Stimulated activated CD4-positive, alpha-beta T cell treated with anti-CD3 and anti-CD28 coated beads, Interleukin-1b, Interleukin-23, amount 100 ng/mL, for 1 hour (primary cell): ENCODE measurements around the gene PPP6R2.

Experiments
- DNase-seq, 2 donors: peaks; one replicate each; pipeline ENCODE4 v3.0.0-alpha.2; 2020; ENCODE audit warnings: low read depth in 2 of 2

PPP6R2 gene

DNA sequence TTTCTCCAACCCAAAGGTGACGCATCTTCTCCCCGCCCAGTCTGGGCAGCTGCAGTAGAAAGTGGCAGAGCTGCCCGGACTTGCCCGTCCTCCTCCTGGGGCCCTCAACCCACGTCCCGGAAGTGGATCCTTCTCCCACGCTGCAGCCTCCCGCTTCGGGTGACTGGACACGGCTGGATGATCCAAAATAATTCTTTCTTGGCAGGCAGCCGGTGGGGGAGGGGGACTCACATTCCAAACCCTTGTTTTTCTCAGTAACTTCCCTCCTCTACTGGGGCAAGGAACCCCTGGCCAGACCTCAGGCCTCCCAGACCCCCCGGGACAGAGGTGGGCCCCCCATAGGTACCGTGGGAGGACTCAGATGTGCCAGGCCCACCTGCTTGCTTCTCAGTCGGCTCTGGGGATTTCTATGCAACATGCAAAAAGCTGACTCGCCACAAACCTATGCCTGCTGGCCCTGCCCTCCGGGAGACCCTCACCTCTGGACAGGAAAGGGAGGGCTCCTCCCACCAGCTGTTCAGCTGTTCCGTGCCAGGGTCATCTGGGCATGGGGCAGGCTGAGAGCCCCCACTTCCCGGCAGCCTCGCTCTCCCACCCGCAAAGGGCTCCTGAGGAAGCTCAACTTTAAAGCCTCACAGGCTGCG, 37.1 kb upstream of the PPP6R2 start:
- DNase-seq = no peak

DNA sequence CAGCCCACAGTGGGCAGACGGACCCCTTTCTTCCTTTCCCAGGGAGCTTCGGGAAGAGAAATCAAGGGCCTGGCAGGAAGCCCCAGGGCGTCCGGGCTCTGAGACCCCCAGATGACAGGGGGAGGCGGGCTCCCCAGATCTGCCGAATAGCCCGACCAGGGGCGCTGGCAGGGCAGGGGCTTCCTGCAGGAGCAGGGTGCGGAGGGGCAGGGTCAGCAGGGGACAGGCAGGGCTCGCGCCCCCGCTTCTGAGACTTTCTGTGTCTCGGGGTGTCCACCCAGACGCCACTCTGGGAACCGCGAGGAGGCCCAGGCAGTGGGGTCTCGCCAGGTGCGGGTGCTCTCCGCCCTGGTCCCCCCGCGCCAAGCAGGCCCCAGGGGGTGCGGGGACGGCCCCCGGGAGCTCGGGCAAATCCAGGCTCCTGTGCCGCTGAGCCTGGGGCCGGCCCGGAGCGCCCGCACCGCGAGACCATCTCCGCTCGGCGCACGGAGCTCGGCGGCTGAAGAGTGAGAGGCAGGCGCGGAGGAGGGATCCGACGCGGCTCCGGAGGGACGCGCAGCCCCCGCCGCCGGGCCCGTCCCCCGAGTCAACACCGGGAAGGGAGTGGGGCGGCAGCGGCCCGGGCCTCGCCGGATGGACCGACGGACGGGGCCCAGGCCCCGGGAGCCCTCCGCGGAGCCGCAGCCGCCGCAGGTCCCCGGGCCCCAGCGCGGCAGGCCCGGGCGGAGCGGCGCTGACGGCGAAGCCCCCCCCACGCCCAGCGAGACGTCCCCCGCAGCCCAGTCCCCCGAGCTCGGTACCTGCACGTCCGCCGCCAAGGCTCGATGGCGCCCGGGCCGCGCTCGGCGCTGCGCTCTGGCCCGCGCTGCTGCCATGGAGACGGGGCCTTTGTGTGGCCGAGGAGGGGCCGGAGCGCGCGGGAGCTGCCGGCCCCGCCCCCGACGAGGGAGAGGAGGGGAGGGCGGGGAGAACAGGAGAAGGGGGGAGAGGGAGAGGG, 36.1 kb upstream of the PPP6R2 start, which contains the start of gene PLXNB2:
Gene PLXNB2, minus strand, starts transcription at position 894 of the 997 bp plus-strand sequence. CDS start 17,062 bp downstream, outside the sequence.
- DNase-seq = no peak

DNA sequence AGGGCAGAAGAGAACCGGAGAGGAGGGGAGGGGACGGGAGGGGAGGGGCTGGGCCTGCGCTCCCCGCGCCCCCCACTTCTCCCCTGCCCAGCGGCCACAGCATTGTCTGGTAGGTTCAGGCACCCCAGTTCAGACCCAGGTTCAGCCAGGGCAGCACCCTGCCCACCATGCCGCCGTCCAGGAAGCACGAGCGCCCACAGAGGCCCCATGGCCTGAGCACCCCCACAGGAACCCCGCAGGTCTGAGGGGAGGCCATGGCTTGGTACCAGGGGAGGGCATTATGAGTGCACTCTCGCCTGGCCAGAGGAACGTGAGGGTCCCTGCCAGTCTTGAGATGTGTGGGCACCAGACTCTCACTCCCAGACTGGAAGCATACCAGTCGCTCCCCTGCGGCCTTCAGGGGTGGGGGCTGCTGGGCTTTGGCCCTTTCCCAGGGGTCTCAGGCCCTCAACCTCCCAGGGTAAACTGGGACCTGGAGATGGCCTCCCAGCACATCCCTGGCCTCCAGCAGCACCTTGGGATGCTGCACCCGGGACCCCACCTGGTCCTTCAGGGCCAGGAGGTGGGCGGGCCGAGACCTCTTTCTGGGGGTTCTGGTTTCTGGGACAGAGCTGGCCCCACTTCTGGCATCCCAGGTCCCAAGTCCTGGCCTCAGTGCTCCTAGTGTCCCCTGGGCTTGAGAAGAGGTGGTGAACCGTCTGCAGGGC, 35.1 kb upstream of the PPP6R2 start:
- no peak for DNase-seq

DNA sequence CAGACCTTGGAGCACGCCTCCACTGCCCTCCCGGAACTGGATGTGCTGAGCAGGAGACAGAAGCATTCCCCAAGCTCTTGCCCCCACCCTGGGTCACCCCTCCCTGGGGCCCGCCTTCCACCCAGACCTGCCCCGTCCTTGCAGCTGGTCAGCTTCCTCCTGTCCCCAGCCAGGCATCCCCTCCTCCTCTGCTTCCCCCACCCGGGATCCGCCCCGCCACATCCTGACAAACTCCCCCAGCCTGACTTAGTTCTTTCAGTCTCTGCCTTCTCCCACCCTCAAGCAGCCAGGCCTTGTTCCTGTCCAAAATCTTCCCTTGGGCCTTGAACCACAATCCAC, 34.6 kb upstream of the PPP6R2 start:
- no peak for DNase-seq

DNA sequence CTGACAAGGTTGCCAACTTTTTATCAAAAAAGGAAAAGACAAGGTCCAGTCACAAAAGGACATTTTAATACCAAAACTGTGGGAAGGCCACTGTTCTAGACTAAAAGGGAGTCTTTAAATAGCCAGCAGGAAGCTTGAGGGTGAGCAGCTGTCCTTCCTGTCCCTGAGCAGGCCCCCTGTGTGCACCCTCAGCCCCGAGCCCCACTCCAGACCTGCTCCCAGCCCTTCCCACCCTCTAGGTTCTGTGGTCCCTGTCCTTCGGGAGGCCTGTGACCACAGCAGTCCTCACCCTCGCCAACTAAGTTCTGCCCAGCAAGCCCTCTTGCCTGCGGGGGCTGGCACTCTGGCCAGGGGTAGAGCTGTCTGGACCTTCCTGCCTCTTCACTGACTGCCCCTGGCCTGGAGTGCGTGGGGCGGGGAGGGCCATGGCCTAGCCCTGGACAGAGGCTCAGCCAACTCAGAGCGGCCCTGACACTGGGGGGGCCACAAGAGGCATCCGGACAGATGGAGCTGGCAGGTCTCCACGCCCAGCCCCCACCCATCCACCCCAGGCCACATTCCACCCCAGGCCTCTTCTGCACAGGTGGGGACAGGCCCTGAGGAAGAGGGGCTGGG, 34.0 kb upstream of the PPP6R2 start:
- no peak for DNase-seq

DNA sequence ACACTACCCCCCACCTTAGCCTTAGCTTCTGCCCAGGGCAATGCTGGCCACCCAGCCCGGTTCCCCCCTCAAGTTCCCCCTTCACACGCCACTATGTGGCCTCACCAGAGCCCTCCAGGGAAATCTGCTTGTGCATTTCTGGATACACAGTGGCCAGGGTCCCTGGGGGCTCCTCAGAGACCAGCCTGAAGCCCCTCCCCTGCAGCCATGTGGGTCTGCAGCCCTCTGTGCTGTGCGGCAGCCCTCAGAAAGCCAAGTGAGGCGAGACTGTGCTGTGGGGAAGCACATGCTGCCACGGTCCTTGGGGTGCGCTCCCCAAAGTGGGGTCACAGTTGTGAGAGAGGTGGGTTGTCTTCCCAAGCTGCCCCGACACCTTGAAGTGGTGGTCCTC, 33.5 kb upstream of the PPP6R2 start:
- no peak for DNase-seq

DNA sequence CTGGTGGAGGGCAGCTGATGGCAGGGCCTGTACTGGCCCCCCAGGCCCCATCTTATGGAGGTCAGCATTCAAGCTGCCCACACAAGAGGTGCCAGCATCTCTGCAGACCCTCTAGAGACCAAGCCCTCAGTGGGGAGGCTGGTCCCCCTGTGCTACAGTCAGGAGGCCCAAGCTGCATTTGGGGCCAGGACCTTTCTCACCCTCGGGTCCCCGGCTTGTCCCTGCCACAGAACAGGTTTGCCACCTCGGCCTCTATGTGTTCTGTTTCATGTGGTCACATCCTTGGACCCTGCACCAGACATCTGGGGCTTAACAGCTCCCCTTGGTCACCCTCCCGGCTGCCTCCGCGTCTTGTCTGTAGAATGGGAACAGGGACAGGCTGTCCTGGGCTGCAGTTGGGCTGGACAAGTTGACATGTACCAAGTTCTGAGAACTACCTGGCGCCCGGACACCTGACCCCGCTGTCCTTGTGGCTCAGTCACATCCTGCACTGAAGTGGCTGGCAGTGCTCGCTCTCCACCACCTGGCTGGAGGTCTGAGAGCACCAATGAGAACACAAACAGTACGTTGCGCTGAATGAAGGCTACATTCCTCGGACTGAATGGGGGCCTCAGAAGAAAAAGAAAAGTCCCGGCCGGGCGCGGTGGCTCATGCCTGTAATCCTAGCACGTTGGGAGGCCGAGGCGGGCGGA, 33.0 kb upstream of the PPP6R2 start:
- DNase-seq = no peak

DNA sequence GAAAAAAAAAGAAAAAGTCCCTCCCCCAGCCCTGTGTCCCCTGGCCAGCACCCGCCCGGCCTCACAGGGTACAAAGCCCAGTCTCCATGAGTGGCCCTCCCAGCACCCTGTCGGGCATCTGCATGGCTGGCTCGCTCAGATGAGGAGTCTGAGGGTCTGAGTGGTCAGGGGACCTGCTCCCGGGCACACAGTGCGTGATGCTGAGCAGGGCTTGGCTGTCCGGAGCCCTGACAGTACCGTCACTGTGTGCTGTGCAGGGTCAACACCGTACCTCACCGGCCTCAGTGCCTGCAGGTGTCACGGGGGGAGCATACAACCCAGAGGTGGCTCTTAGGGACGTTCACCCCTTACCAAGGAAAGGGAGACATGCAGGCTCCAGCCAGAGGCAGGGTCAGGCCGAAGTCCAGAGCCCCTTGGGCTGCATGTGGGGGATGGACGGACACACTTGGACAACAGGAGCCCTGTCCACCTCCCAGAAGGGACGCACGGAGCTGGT, 32.1 kb upstream of the PPP6R2 start:
- no peak for DNase-seq

DNA sequence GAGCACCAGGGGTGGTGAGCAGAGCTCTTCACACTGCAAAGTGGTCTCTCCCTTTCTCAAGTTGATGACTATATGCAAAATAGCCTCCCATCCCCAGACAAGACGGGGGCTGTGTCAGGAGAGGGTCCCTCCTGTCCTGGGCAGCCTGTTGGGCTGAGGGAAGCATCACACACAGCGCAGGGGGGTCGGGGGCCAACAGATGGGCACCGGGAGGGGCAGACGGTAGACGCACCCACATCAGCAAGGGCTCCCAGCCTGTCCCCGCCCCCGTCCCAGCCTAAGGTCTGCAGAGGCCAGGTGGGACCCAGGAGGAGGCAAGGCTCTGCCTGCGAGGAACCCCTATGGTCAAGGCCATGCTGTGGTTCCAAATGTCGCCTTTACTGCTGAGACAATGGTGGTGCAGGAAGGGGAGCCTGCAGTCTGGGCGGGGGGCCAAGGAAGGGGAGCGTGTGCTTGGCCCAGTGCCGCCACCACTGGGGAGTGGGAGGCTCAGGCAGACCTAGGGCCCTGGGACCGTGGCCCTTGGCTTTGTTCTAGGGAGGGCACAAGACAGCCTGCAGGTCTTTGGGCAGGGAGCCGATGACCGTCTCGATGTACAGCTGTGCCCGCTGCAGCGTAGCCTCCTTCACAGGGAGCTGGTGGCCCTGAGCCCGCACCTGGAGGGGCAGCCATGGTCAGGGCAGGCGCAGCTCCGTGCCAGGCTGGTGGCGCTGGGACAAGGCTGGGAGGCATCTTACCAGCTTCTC, 31.3 kb upstream of the PPP6R2 start:
- DNase-seq = no peak

DNA sequence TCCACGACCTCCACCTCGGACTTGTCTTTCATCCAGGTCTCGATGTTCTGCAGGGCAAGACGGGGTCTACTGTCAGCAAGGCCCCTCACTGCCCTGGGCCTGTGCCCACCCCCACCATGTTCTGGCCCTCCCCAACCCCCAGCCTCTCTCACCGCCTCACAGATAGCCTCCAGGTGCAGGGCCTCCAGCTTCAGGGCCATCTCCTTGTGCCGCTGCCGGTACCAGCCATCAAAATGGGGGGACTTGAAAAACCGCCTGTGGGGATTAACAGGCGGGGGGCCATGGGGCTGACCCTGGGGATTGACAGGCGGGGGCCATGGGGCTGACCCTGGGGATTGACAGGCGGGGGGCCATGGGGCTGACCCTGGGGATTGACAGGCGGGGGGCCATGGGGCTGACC, 30.8 kb upstream of the PPP6R2 start:
- no peak for DNase-seq

DNA sequence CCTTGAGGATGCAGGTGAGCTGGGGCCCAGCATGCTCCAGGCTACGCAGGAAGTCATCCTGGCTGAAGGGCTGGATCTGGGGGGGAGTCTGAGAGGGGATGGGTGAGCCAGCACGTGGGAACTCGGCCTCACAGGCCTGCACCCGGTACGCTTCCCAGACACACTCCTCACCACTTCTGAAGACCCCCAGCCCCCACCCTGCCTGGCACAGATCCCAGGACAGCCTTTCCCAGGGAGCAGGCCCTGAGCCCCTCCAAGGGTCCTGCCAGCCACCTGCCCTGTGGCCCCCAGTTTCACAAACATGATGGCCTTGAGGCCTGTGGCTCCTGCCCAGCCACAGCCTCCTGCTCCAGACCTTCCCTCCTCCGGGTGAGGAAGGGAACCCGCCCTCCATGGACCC, 30.1 kb upstream of the PPP6R2 start:
- DNase-seq = no peak

DNA sequence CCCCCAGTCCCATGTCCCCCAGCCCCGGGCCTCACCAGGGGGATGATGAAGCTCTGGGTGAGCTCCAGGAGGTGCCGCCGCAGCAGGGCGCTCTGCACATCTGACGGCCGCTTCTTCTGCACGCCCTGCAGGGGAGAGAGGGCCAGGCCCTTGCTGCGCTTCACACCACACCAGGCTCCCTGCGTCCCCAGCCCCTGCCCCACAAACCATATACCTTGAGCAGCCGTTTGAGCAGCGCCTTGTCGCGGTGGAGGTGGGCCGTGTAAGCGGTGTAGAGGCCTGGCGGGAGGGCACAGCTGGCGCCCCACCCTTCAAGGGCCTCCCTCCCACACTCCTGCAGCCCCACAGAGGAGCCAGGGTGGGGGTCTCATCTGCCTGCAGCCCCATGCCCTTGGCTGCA, 29.5 kb upstream of the PPP6R2 start:
- DNase-seq = no peak

DNA sequence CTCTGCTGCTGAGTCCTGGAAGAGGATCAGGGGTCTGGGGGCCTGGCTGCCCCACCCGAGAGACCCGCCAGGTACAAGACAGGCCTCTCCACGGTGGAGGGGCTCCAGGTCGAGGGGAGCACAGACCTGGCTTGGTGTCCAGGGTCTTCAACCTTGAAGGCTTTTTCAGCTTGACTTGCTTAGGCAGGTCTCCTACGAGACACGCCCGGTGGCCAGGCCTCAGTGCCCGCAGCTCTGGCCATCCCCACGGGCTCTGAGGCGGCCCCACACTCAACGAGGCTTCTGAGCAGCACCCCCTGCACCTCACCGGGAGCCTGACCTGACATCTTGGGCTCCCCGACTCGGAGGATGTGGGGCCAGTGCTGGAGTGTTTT, 29.1 kb upstream of the PPP6R2 start:
- no peak for DNase-seq

DNA sequence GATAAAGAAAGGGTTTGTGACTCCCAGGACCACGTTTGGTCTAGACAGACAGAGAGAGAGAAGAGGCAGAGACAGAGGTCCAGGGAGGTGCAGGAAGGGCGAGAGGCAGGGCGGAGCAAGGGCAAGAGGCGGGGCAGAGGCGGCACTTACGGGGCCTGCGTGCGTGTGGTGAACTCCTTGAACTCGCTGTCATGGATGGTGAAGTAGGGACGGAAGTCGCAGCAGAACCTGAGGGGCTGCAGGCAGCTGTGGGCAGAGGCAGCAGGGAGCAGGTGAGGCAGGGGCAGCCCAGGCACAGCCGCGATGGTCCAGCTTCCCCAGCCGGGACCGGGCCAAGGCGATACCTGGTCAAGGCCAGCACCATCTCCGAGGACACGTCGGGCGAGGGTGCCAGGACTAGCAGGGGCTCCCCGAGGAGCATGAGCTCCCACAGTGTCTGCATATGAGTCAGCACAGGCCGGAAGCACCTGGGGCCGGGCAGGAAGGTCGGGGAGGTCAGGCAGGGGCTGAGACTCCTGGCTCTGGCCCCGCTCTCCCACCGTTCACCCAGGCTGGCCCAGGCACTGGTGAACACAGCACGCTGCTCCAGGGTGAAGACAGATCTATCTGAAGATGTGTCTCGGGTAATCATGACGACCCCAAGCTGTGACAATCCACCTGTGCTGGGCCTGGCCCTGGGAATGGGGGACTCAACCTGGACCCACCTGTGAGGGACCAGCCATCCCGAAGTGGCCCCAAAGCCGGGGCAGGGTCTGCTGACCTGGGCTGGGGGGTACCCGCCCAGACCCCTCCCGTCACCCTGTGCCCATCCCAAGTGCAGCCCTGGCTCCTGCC, 28.5 kb upstream of the PPP6R2 start:
- DNase-seq = peak; percentile 32 to 52

DNA sequence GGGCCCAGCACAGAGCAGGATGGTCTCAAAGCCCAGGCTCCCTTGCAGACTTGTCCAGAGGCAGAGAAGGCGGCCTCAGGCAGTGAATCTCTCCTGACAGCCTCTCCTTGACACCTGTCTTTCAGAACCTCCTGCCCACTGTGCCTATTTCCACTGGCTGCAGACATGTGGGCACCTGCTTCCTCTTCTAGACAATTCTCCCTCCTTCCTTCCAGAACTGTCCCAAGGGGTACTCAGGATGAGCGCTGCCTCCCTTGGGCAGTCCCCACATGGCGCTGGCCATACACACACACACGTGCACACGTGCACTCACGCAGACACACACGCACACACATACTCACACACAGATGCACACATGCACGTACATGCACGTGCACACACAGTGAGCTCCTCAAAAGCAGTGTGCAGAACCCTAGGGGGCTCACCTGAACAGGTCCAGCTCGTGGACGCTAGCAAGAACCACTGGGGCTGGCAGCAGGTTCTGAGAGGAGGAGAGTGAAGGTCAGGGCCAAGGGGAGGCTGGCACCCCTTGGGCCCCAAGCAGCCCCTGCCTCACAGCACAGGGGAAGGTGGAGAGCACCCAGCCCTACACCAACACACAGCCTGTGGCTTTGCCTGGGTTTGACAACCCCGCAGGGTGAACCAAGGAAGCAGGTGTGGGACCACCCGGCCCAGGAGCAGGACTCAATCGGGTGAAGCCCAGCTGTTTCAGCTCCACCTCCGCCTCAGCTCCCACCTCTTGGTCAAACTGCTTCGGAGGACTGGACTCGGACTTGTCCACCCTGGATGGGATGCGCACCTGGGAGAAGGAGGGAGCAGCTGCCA, 27.6 kb upstream of the PPP6R2 start:
- no peak for DNase-seq

DNA sequence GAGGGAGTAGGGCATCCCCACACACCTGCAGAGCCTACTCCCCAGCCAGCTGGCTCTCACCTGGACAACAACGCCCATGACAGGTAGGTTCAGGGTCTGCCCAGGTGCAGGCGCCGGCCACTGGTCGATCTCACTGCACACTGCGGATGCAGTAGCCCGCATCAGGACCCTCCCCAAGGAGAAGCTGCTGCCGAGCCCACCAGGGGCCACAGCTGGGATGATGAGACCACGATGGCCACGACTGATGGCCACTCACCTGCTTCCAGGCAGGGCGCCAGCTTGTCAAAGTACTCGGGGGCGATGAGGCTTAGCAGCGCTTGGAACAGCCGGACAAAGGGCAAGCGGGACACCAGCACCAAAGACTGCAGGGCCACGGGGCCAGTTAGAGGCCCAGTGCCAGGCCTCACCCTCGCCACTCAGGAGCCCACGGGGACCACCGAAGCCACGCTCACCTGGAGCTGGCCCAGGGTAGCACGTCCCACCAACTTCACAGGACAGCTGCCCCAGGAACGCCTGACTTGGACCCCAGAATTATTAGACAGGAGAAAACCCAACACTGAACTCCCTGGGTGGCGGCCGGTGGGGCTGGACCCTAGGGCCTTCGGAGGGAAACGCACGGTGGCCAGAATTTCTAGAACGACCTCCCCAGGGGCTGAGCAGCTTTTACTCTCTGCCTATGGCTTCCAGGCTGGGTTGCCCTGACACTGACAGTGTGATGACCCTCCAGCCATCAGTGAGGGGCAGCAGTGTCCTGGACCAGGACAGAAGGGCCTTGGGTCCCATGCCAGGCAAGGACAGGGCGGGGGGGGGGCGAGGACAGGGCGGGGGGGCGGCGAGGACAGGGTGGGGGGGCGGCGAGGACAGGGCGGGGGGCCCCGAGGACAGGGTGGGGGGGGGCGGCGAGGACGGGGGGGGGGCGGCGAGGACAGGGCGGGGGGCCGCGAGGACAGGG, 26.7 kb upstream of the PPP6R2 start:
- DNase-seq = no peak

DNA sequence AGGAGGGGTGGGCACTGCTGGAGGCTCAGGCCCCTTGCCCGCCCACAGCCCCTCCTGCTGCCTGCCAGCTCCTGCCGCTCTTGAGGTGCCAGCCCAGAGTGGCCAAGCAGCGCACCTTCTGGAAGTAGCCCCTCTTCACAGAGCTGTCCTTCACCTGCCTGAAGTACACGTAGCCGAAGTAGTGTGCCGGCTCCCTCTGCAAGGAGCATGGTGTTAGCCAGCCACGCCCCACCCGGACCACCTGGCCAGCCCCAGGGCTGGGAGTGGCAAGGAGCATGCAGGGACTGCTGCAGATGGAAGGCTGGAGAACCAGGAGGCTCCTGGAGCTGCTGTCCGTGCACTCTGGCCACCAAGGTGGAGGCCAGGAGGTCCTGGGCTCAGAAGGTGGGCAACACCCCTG, 25.9 kb upstream of the PPP6R2 start:
- no peak for DNase-seq

DNA sequence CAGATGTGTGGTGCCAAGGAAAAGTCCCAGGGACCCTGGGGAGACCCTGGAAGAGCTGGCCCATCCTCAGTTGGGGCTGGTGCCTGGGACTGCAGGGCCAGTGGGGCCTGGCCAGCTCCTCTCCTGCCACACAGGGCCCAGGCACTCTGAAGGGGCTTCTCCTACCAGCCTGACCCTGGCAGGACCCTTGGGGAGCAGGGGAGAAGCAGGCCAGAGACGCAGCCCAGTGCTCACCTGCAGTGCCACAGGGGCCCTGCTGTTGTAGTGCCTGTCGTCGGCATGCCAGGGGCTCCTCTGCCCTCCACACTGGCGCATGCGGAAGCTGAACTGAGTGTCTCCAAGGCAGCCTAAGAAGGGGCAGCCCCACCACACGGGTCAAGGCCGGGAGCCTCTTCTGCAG, 25.5 kb upstream of the PPP6R2 start:
- DNase-seq = no peak
